K562 (cell line): ENCODE data around the gene ATRAID. TPM values are rescaled to one million over a fixed set of nuclear protein-coding genes. Genes with fewer than 3 reads are reported as not detected.

Experiments
- ATAC-seq: fragments of 200-7000 bp; cut with Tn5 transposase; 3 replicates; pipeline ENCODE4 v1.9.1; 2020; ENCODE audit warnings: moderate library complexity
- BruUV-seq: library from RNA; stranded (reverse); fragments of 400-500 nt; replicated peaks from 2 replicates; lab custom pipeline; 2021; lab: Mats Ljungman, UMichigan
- CTCF ChIA-PET: fragments of 300-600 bp; formaldehyde crosslinking; extraction: SDS; loops from one replicate; lab custom pipeline; 2021; ENCODE audit warnings: low intra/inter-chr PET ratio; lab: Yijun Ruan, JAX
- POLR2A ChIA-PET: fragments of 300-600, 350-650 bp; sonication (Branson Sonifier 250); formaldehyde crosslinking; extraction: SDS; loops from one replicate; lab custom pipeline; 2021; ENCODE audit warnings: antibody characterized with exemption, inconsistent platforms; lab: Yijun Ruan, JAX
- DNase-seq, 4 experiments: peaks; one replicate each; pipeline versions ENCODE4 v3.0.0 to v3.0.0-alpha.2; 2011 to 2018; ENCODE audit warnings: low spot score in 3 of 4, mixed read lengths in 3 of 4; ENCODE audit errors: extremely low read depth in 1 of 4
- FAIRE-seq: peaks from 2 replicates; lab custom pipeline; 2011; peaks lifted over from hg19 to GRCh38; lab: Jason Lieb, UNC
- H2AFZ ChIP-seq: 2 replicates; pipeline ENCODE4 v1.6.0; 2011; ENCODE audit warnings: low read depth, low read length, control low read depth, inconsistent platforms
- H3K27ac ChIP-seq: fragments of 200-600 bp; 3 replicates; pipeline ENCODE4 v1.8.0; 2011; ENCODE audit warnings: low read depth, mild to moderate bottlenecking, control low read depth, inconsistent platforms, low read length, moderate library complexity, mixed read lengths; ENCODE audit errors: extremely low read depth
- H3K27me3 ChIP-seq, 2 experiments: fragments of 300-600 bp in 1 of 2; 2 replicates in 1 of 2; 3 replicates in 1 of 2; pipeline versions ENCODE4 v1.6.0 to v1.8.0; 2011; ENCODE audit warnings: inconsistent platforms in 2 of 2, low read length in 2 of 2, mild to moderate bottlenecking in 1 of 2, mixed read lengths in 1 of 2, moderate library complexity in 1 of 2; ENCODE audit not compliant: control insufficient read depth in 2 of 2, insufficient read depth in 2 of 2
- H3K36me3 ChIP-seq: fragments of 300-600 bp; 3 replicates; pipeline ENCODE4 v1.8.0; 2011; ENCODE audit warnings: mild to moderate bottlenecking, low read length, inconsistent platforms; ENCODE audit not compliant: control insufficient read depth, insufficient read depth
- H3K4me1 ChIP-seq, 2 experiments: fragments of 200-600 bp in 1 of 2; replicated peaks in 1 of 2; 2 replicates in 1 of 2; 3 replicates in 1 of 2; pipeline versions ENCODE4 v1.5.1 to v1.8.0; 2011; ENCODE audit warnings: inconsistent platforms in 2 of 2, low read length in 2 of 2, mild to moderate bottlenecking in 1 of 2, mixed read lengths in 1 of 2, moderate library complexity in 1 of 2; ENCODE audit not compliant: control insufficient read depth in 2 of 2, insufficient read depth in 2 of 2
- H3K4me2 ChIP-seq: 2 replicates; pipeline ENCODE4 v1.6.1; 2011; ENCODE audit warnings: low read length, control low read depth, inconsistent platforms, mixed read lengths; ENCODE audit not compliant: insufficient read depth
- H3K4me3 ChIP-seq: fragments of 200-600 bp; sonication (generic), shearing (Covaris generic); 2 replicates; pipeline ENCODE4 v1.5.1; 2016; ENCODE audit warnings: control low read depth, inconsistent platforms
- H3K79me2 ChIP-seq: fragments of 200-600 bp; 3 replicates; pipeline ENCODE4 v1.8.0; 2011; ENCODE audit warnings: low read length, inconsistent platforms; ENCODE audit not compliant: control insufficient read depth, insufficient read depth
- H3K9ac ChIP-seq, 2 experiments: 2 replicates each; pipeline versions ENCODE4 v1.6.0 to v1.6.1; 2011; ENCODE audit warnings: low read depth in 2 of 2, low read length in 2 of 2, control low read depth in 1 of 2, inconsistent platforms in 1 of 2, mild to moderate bottlenecking in 1 of 2, mixed read lengths in 1 of 2; ENCODE audit not compliant: insufficient read depth in 1 of 2
- H3K9me1 ChIP-seq: one replicate; pipeline ENCODE4 v1.6.0; 2011; ENCODE audit warnings: inconsistent platforms, mild to moderate bottlenecking, low read length, moderate library complexity; ENCODE audit not compliant: control insufficient read depth, insufficient read depth
- H3K9me3 ChIP-seq: replicated peaks from 2 replicates; pipeline ENCODE4 v1.5.1; 2011; ENCODE audit warnings: low read depth, low read length, inconsistent platforms; ENCODE audit not compliant: control insufficient read depth, insufficient read depth
- H4K20me1 ChIP-seq: replicated peaks from 2 replicates; pipeline ENCODE4 v1.6.1; 2011; ENCODE audit warnings: low read length, inconsistent platforms, mixed read lengths; ENCODE audit not compliant: control insufficient read depth, insufficient read depth
- ADNP ChIP-seq: fragments of 200-800 bp; sonication (Bioruptor generic); IDR thresholded peaks from 2 replicates; pipeline ENCODE4 v1.6.1; 2016; ENCODE audit warnings: missing genetic modification characterization, missing compliant biosample characterization
- CAMTA2 ChIP-seq: fragments of 250-450 bp; sonication (Bioruptor Pico); conservative IDR thresholded peaks from 2 replicates; pipeline ENCODE4 v1.5.1; 2022
- CXXC5 ChIP-seq: fragments of 250-450 bp; sonication (Bioruptor Pico); IDR thresholded peaks from 2 replicates; pipeline ENCODE4 v1.8.0; 2022; ENCODE audit warnings: inconsistent platforms, mild to moderate bottlenecking, moderate library complexity
- FOXA3 ChIP-seq, 2 experiments: fragments of 450-650 bp in 1 of 2; sonication (generic) in 1 of 2; formaldehyde crosslinking; IDR thresholded peaks in 1 of 2; conservative IDR thresholded peaks in 1 of 2; 2 replicates each; pipeline versions ENCODE4 v1.4.0 to v1.8.0; 2020 to 2022; ENCODE audit warnings: mild to moderate bottlenecking in 2 of 2, missing genetic modification reagents in 1 of 2
- HNRNPUL1 ChIP-seq: fragments of 200-400 bp; formaldehyde crosslinking; IDR thresholded peaks from 2 replicates; pipeline ENCODE4 v1.6.1; 2017; ENCODE audit warnings: low read length
- KAT8 ChIP-seq: fragments of 450-650 bp; IDR thresholded peaks from 2 replicates; pipeline ENCODE4 v1.6.1; 2016; ENCODE audit warnings: low read depth, mild to moderate bottlenecking
- KDM2B ChIP-seq: fragments of 250-450 bp; sonication (Bioruptor Pico); IDR thresholded peaks from 2 replicates; pipeline ENCODE4 v1.8.0; 2021; ENCODE audit warnings: mild to moderate bottlenecking, moderate library complexity
- SETDB1 ChIP-seq: IDR thresholded peaks from one replicate; pipeline ENCODE4 v1.6.1; 2012; ENCODE audit warnings: low read length, control low read depth, inconsistent platforms
- SMAD3 ChIP-seq: fragments of 450-650 bp; formaldehyde crosslinking; conservative IDR thresholded peaks from 2 replicates; pipeline ENCODE4 v1.4.0; 2020; ENCODE audit warnings: mild to moderate bottlenecking
- ZNF3 ChIP-seq: fragments of 250-450 bp; sonication (Bioruptor Pico); IDR thresholded peaks from 2 replicates; pipeline ENCODE4 v1.5.0; 2021; ENCODE audit warnings: mild to moderate bottlenecking, moderate library complexity
- WGBS: fragments of 100-300 bp; shearing (Covaris generic); methylation state at CpG from one replicate; pipeline ENCODE4 v1.1.6; 2016; ENCODE audit warnings: low coverage, mixed read lengths; ENCODE audit not compliant: insufficient coverage; ENCODE audit errors: missing lambda C conversion rate; 5-methylcytosine and 5-hydroxymethylcytosine counted together
- in situ Hi-C: fragments of 300-500 bp; cut with MboI; formaldehyde crosslinking; loops from 4 replicates; pipeline ENCODE4 v1.15.0; 2018; ENCODE audit warnings: inconsistent platforms, mixed read lengths
- intact Hi-C: fragments of 100-400 bp; cut with micrococcal nuclease; formaldehyde crosslinking; loops from 2 replicates; pipeline ENCODE4 v1.14.2; 2022
- polyA plus RNA-seq, 8 experiments: library from polyadenylated mRNA; depleted of rRNA in 4 of 8; stranded (reverse) in 5 of 8; unstranded in 3 of 8; fragments of >200 nt; fragmentation: Nextera tagmentation in 2 of 8; fragmentation: Illumina TruSeq in 1 of 8; extraction: Ambion mirVana in 2 of 8; extraction: Trizol in 1 of 8; gene quantifications; 2 replicates each; pipeline versions ENCODE4 v1.2.1 to v1.2.3, GENCODE V29; 2011 to 2014; ENCODE audit warnings: inconsistent platforms in 1 of 8, missing spikeins in 1 of 8
- total RNA-seq, 7 experiments: library from RNA; depleted of rRNA in 6 of 7; stranded (reverse); fragments of >200 nt in 6 of 7; fragmentation: Illumina TruSeq in 2 of 7; extraction: Trizol in 2 of 7; gene quantifications; 2 replicates each; pipeline versions ENCODE4 v1.2.1 to v1.2.3, GENCODE V29; 2011 to 2021; ENCODE audit warnings: low replicate concordance in 1 of 7
- TF ChIP-seq, protein P1 (sequence below): fragments of 450-650 bp; IDR thresholded peaks from 2 replicates; pipeline ENCODE4 v1.6.1; 2018; ENCODE audit warnings: mild to moderate bottlenecking, low read depth; ENCODE audit not compliant: partially characterized antibody
- TF ChIP-seq, protein P2 (sequence below), 2 experiments: fragments of 450-650 bp; formaldehyde crosslinking in 1 of 2; IDR thresholded peaks; 2 replicates each; pipeline versions ENCODE4 v1.4.0 to v1.6.1; 2014 to 2020; ENCODE audit warnings: mild to moderate bottlenecking in 2 of 2, borderline replicate concordance in 1 of 2, low read depth in 1 of 2

Gene ATRAID
- total and polyA plus RNA-seq, 9 of the 15 experiments (the other 6 are each of a cell fraction or from before 2014, with no cell fraction given), result 70.2 to 187 (median 108) TPM

DNA sequence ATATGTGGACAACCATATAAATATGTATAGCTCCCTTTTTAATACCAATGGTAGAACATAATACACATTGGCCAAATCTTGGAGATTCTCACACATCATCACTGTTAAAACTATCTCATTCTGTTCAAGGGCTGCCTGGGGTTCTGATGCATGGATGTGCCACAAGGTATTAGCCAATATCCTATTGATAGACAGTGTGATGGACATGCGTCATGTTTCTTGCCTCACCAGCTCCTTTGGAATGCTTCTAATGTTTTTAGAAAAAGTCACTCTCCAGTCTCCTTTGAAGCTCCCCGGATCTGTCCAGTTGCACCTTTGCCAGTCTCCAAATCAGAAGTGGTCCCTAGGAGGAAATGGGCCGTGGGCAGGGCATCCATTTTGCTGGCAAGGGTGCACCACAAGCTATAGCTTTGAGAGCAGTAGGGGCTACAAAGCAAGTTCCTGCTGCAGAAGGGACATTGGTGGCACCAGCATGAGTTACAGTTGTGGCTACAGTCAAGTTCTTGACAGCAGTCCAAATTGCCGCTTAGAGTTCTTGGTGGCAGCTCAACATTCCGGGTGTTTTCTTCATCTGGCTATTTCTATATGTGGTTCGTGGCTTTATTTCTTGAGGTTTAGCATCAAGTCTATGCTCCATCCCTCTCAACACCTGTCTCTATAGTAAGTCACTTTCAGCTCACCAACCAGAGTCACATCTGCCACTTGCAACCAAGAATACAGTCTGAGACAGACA, 25.1 kb upstream of the ATRAID start:
- FAIRE-seq (no peak), DNase-seq (no peak), ATAC-seq (no peak)
- no peak overlapping the region for H2AFZ ChIP-seq
- ChIA-PET POLR2A (interaction anchor here (0.7 to 2.1 kb wide), 3 partner anchors 11 to 144 kb away, joined by 3 to 8 read pairs (median 3); no protein-coding TSS in a partner anchor), CTCF (interaction anchor here (0.6 kb wide), 1 partner anchor 53 kb away, joined by 3 read pairs; no protein-coding TSS in a partner anchor)
- no peaks in the 10 kb centered on the region for H3K9me3 ChIP-seq
- no peak overlapping the region for H3K27ac ChIP-seq
- no peaks in the 10 kb centered on the region for H3K36me3 ChIP-seq
- peaks cover 0 to 10% of the 10 kb centered on the region in 2 experiments; a peak in 3 of 5 replicates for H3K4me1 ChIP-seq
- H3K9me1 ChIP-seq, result no peaks in the 10 kb centered on the region
- no peaks in the 10 kb centered on the region for H4K20me1 ChIP-seq
- no TSS peak for BruUV-seq
- H3K79me2 ChIP-seq, result no peaks in the 10 kb centered on the region
- H3K4me2 ChIP-seq, result no peak overlapping the region
- intact Hi-C loops, result loop anchor here (10.0 kb wide), 1 partner anchor 342 kb away; the partner anchor contains the start of gene DPYSL5
- in situ Hi-C loops, result no loop called here
- no peak overlapping the region for H3K9ac ChIP-seq
- no peaks in the 10 kb centered on the region for H3K27me3 ChIP-seq
- no peak overlapping the region for H3K4me3 ChIP-seq
- WGBS, result 20% methylated on average over 6 of the region's 6 CpGs
- TF ChIP-seq ZNF3 (no peak), KDM2B (CRISPR knock-in tag) (no peak), HNRNPUL1 (no peak), SMAD3 (CRISPR knock-in tag) (no peak), CXXC5 (CRISPR knock-in tag) (no peak), KAT8 (no peak), SETDB1 (no peak), CAMTA2 (CRISPR knock-in tag) (no peak), FOXA3 (CRISPR knock-in tag; conservative IDR thresholded peaks at IDR 0.05 in 1 of 2, IDR thresholded peaks at IDR 0.05 in 1 of 2) (no peak), ADNP (tag) (no peak)
- TF ChIP-seq, protein P1, sequence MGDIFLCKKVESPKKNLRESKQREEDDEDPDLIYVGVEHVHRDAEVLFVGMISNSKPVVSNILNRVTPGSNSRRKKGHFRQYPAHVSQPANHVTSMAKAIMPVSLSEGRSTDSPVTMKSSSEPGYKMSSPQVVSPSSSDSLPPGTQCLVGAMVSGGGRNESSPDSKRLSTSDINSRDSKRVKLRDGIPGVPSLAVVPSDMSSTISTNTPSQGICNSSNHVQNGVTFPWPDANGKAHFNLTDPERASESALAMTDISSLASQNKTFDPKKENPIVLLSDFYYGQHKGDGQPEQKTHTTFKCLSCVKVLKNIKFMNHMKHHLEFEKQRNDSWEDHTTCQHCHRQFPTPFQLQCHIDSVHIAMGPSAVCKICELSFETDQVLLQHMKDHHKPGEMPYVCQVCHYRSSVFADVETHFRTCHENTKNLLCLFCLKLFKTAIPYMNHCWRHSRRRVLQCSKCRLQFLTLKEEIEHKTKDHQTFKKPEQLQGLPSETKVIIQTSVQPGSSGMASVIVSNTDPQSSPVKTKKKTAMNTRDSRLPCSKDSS, result no peak
- TF ChIP-seq, protein P2, sequence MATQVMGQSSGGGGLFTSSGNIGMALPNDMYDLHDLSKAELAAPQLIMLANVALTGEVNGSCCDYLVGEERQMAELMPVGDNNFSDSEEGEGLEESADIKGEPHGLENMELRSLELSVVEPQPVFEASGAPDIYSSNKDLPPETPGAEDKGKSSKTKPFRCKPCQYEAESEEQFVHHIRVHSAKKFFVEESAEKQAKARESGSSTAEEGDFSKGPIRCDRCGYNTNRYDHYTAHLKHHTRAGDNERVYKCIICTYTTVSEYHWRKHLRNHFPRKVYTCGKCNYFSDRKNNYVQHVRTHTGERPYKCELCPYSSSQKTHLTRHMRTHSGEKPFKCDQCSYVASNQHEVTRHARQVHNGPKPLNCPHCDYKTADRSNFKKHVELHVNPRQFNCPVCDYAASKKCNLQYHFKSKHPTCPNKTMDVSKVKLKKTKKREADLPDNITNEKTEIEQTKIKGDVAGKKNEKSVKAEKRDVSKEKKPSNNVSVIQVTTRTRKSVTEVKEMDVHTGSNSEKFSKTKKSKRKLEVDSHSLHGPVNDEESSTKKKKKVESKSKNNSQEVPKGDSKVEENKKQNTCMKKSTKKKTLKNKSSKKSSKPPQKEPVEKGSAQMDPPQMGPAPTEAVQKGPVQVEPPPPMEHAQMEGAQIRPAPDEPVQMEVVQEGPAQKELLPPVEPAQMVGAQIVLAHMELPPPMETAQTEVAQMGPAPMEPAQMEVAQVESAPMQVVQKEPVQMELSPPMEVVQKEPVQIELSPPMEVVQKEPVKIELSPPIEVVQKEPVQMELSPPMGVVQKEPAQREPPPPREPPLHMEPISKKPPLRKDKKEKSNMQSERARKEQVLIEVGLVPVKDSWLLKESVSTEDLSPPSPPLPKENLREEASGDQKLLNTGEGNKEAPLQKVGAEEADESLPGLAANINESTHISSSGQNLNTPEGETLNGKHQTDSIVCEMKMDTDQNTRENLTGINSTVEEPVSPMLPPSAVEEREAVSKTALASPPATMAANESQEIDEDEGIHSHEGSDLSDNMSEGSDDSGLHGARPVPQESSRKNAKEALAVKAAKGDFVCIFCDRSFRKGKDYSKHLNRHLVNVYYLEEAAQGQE (IDR thresholded peaks at IDR 0.05; ENCODE audit: borderline replicate concordance), result no peak
- TF ChIP-seq, protein P2 (CRISPR knock-in tag; IDR thresholded peaks at IDR 0.05; ENCODE audit: low read depth), result no peak
